ENCODE measurements around the gene ZDHHC12. TPM values are rescaled to one million over a fixed set of nuclear protein-coding genes. Genes with fewer than 3 reads are reported as not detected.

The ZDHHC12 gene
- total and polyA plus RNA-seq, 2 of the 13 experiments (the other 11 are each of a cell fraction or from before 2014, with no cell fraction given), result 25.4 to 28.0 TPM

DNA sequence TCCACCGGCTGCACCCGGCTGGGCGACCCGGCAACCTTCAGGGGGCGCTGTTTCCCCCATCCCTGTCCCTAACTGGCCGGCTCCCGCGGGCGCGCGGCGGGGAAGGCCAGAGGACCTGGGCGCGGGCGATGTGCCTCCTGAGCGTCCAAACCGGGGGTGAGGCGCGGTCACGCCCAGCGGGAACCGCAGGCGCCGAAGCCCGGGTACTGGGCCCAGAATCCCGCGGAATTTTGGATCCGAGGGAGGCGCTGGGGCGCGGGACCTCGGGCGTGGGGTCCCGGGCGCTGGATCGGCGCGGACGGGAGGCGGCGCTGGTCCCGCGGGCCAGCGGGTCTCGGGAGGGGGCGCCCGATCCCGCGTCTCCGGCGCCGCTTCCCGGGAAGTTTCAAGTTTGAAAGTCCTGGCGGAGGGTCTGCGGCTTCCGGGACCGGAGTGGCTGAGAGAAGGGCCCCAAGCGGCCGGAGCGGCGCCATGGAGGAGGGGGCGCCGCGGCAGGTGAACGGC, 21.4 kb downstream of the ZDHHC12 start, which contains the start of gene PKN3 (continued):
- TF ChIP-seq ZNF512B (CRISPR knock-in tag; IDR thresholded peaks at IDR 0.05; ENCODE audit: borderline replicate concordance) (no peak; the same call in 1 of the 2 replicates), SSRP1 (CRISPR knock-in tag; IDR thresholded peaks at IDR 0.05) (no peak), SMYD3 (CRISPR knock-in tag; IDR thresholded peaks at IDR 0.05) (no peak), NCOR1 (IDR thresholded peaks at IDR 0.05; ENCODE audit: borderline replicate concordance, low read length) (no peak), SMARCE1 (IDR thresholded peaks at IDR 0.05; ENCODE audit: borderline replicate concordance) (no peak), BORCS8-MEF2B (CRISPR knock-in tag; IDR thresholded peaks at IDR 0.05) (peak; percentile 54; the same call in 1 of the 2 replicates), MAZ (IDR thresholded peaks at IDR 0.05; ENCODE audit: borderline replicate concordance, low read depth, low read length) (0 out of 2 replicates have a peak, but pooled peaks have one; percentile 42), MAZ (CRISPR knock-in tag; IDR thresholded peaks at IDR 0.05; ENCODE audit: low read depth) (peak; percentile 89), ZIK1 (CRISPR knock-in tag; IDR thresholded peaks at IDR 0.05; ENCODE audit: borderline replicate concordance, low read depth) (no peak), ZNF557 (CRISPR knock-in tag; IDR thresholded peaks at IDR 0.05) (no peak), ZNF326 (CRISPR knock-in tag; IDR thresholded peaks at IDR 0.05; ENCODE audit: borderline replicate concordance) (no peak), EP300 (IDR thresholded peaks at IDR 0.05; ENCODE audit: low read depth in 2 of 2, low read length in 2 of 2) (no peak), EP300 (CRISPR knock-in tag; IDR thresholded peaks at IDR 0.05; ENCODE audit: borderline replicate concordance) (no peak), ZNF672 (CRISPR knock-in tag; IDR thresholded peaks at IDR 0.05) (no peak), ZBTB3 (CRISPR knock-in tag; IDR thresholded peaks at IDR 0.05; ENCODE audit: borderline replicate concordance, low read depth) (no peak), ATF7-NPFF (CRISPR knock-in tag; IDR thresholded peaks at IDR 0.05; ENCODE audit: low read depth) (peak; percentile 62), ZNF589 (CRISPR knock-in tag; conservative IDR thresholded peaks at IDR 0.05) (no peak), ZNF510 (CRISPR knock-in tag; IDR thresholded peaks at IDR 0.05; ENCODE audit: low read depth) (no peak), CREM (IDR thresholded peaks at IDR 0.05) (no peak), CREM (CRISPR knock-in tag; IDR thresholded peaks at IDR 0.05) (no peak), RFX1 (IDR thresholded peaks at IDR 0.05) (no peak)
- TF ChIP-seq, protein P1, sequence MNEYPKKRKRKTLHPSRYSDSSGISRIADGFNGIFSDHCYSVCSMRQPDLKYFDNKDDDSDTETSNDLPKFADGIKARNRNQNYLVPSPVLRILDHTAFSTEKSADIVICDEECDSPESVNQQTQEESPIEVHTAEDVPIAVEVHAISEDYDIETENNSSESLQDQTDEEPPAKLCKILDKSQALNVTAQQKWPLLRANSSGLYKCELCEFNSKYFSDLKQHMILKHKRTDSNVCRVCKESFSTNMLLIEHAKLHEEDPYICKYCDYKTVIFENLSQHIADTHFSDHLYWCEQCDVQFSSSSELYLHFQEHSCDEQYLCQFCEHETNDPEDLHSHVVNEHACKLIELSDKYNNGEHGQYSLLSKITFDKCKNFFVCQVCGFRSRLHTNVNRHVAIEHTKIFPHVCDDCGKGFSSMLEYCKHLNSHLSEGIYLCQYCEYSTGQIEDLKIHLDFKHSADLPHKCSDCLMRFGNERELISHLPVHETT (CRISPR knock-in tag; conservative IDR thresholded peaks at IDR 0.05), result no peak; the same call in none of the 2 replicates
- TF ChIP-seq, protein P2, sequence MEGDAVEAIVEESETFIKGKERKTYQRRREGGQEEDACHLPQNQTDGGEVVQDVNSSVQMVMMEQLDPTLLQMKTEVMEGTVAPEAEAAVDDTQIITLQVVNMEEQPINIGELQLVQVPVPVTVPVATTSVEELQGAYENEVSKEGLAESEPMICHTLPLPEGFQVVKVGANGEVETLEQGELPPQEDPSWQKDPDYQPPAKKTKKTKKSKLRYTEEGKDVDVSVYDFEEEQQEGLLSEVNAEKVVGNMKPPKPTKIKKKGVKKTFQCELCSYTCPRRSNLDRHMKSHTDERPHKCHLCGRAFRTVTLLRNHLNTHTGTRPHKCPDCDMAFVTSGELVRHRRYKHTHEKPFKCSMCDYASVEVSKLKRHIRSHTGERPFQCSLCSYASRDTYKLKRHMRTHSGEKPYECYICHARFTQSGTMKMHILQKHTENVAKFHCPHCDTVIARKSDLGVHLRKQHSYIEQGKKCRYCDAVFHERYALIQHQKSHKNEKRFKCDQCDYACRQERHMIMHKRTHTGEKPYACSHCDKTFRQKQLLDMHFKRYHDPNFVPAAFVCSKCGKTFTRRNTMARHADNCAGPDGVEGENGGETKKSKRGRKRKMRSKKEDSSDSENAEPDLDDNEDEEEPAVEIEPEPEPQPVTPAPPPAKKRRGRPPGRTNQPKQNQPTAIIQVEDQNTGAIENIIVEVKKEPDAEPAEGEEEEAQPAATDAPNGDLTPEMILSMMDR (CRISPR knock-in tag; IDR thresholded peaks at IDR 0.05), result peak; percentile 91
- TF ChIP-seq, protein P3, sequence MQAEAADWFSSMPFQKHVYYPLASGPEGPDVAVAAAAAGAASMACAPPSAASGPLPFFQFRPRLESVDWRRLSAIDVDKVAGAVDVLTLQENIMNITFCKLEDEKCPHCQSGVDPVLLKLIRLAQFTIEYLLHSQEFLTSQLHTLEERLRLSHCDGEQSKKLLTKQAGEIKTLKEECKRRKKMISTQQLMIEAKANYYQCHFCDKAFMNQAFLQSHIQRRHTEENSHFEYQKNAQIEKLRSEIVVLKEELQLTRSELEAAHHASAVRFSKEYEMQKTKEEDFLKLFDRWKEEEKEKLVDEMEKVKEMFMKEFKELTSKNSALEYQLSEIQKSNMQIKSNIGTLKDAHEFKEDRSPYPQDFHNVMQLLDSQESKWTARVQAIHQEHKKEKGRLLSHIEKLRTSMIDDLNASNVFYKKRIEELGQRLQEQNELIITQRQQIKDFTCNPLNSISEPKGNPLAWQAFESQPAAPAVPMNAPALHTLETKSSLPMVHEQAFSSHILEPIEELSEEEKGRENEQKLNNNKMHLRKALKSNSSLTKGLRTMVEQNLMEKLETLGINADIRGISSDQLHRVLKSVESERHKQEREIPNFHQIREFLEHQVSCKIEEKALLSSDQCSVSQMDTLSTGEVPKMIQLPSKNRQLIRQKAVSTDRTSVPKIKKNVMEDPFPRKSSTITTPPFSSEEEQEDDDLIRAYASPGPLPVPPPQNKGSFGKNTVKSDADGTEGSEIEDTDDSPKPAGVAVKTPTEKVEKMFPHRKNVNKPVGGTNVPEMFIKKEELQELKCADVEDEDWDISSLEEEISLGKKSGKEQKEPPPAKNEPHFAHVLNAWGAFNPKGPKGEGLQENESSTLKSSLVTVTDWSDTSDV (CRISPR knock-in tag; IDR thresholded peaks at IDR 0.05), result no peak

Measured in HepG2 (cell line).